Neural cell (in vitro differentiated cells): ENCODE measurements around the gene KLF9. TPM values are rescaled to one million over a fixed set of nuclear protein-coding genes. Genes with fewer than 3 reads are reported as not detected.
A peak's percentile ranks its signal among the peaks of the same experiment; 100 is the strongest.

Experiments
- H2AFZ ChIP-seq: fragments of 200-600, 300-800 bp; sonication (generic), shearing (Covaris generic); 2 replicates; pipeline ENCODE4 v1.6.0; 2014; ENCODE audit warnings: low read depth, mild to moderate bottlenecking, antibody characterized with exemption, low read length, moderate library complexity
- H3F3A ChIP-seq: fragments of 200-600 bp; shearing (Covaris generic); 2 replicates; pipeline ENCODE4 v1.6.1; 2016; ENCODE audit warnings: mild to moderate bottlenecking, moderate library complexity, mixed read lengths, antibody characterized with exemption, low read length; ENCODE audit not compliant: insufficient read depth, poor library complexity, severe bottlenecking
- H3K27ac ChIP-seq: fragments of 200-600, 300-800 bp; sonication (generic), shearing (Covaris generic); 2 replicates; pipeline ENCODE4 v1.5.1; 2014; ENCODE audit warnings: mild to moderate bottlenecking, low read length, moderate library complexity
- H3K27me3 ChIP-seq: fragments of 300-800, 200-600 bp; sonication (generic), shearing (Covaris generic); 2 replicates; pipeline ENCODE4 v1.6.0; 2014; ENCODE audit warnings: mild to moderate bottlenecking, low read depth, low read length, moderate library complexity; ENCODE audit not compliant: insufficient read depth
- H3K36me3 ChIP-seq: fragments of 300-800, 200-600 bp; sonication (generic), shearing (Covaris generic); 2 replicates; pipeline ENCODE4 v1.5.1; 2014; ENCODE audit warnings: mild to moderate bottlenecking, antibody characterized with exemption, low read length, moderate library complexity; ENCODE audit not compliant: insufficient read depth
- H3K4me2 ChIP-seq: fragments of 300-800, 200-600 bp; sonication (generic), shearing (Covaris generic); 2 replicates; pipeline ENCODE4 v1.6.0; 2014; ENCODE audit warnings: mild to moderate bottlenecking, low read length
- H3K4me3 ChIP-seq: fragments of 300-800, 200-600 bp; sonication (generic), shearing (Covaris generic); 2 replicates; pipeline ENCODE4 v1.5.1; 2014; ENCODE audit warnings: mild to moderate bottlenecking, low read length, moderate library complexity
- H3K79me2 ChIP-seq: fragments of 200-600 bp; shearing (Covaris generic); replicated peaks from 2 replicates; pipeline ENCODE4 v1.6.0; 2014; ENCODE audit warnings: mild to moderate bottlenecking, low read length, moderate library complexity; ENCODE audit not compliant: insufficient read depth
- H3K9ac ChIP-seq: fragments of 300-800, 200-600 bp; sonication (generic), shearing (Covaris generic); 2 replicates; pipeline ENCODE4 v1.6.1; 2016; ENCODE audit warnings: mild to moderate bottlenecking, low read length, mixed read lengths
- H3K9me2 ChIP-seq: fragments of 200-600 bp; shearing (Covaris generic); 2 replicates; pipeline ENCODE4 v1.6.1; 2016; ENCODE audit warnings: mild to moderate bottlenecking, low read length, mixed read lengths; ENCODE audit not compliant: insufficient read depth
- H3K9me3 ChIP-seq: fragments of 200-600, 300-800 bp; sonication (generic), shearing (Covaris generic); 2 replicates; pipeline ENCODE4 v1.6.1; 2016; ENCODE audit warnings: mild to moderate bottlenecking, mixed run types, low read length, moderate library complexity, mixed read lengths
- H4K20me1 ChIP-seq: fragments of 200-600 bp; shearing (Covaris generic); 2 replicates; pipeline ENCODE4 v1.6.1; 2016; ENCODE audit warnings: mild to moderate bottlenecking, mixed run types; ENCODE audit not compliant: insufficient read depth
- EP300 ChIP-seq: fragments of 450-650 bp; conservative IDR thresholded peaks from 2 replicates; pipeline ENCODE4 v1.6.1; 2014; ENCODE audit warnings: antibody characterized with exemption, mild to moderate bottlenecking, moderate library complexity; ENCODE audit not compliant: poor library complexity, severe bottlenecking
- EZH2 ChIP-seq: fragments of 200-600, 300-800 bp; shearing (Covaris generic), sonication (generic); IDR thresholded peaks from 2 replicates; pipeline ENCODE4 v1.6.1; 2014; ENCODE audit warnings: antibody characterized with exemption, low read length, borderline replicate concordance, mild to moderate bottlenecking; ENCODE audit not compliant: insufficient read depth, poor library complexity, severe bottlenecking
- MXI1 ChIP-seq: fragments of 450-650 bp; conservative IDR thresholded peaks from 2 replicates; pipeline ENCODE4 v1.6.1; 2014; ENCODE audit warnings: antibody characterized with exemption, mild to moderate bottlenecking; ENCODE audit not compliant: poor library complexity, severe bottlenecking
- POLR2AphosphoS5 ChIP-seq: IDR thresholded peaks from 2 replicates; pipeline ENCODE4 v1.6.1; 2012
- RAD21 ChIP-seq: fragments of 450-650 bp; conservative IDR thresholded peaks from 2 replicates; pipeline ENCODE4 v1.6.1; 2014; ENCODE audit warnings: antibody characterized with exemption, mild to moderate bottlenecking, moderate library complexity
- SMC3 ChIP-seq: fragments of 450-650 bp; conservative IDR thresholded peaks from 2 replicates; pipeline ENCODE4 v1.6.1; 2014; ENCODE audit warnings: antibody characterized with exemption, mild to moderate bottlenecking, moderate library complexity; ENCODE audit not compliant: poor library complexity
- TAF1 ChIP-seq: IDR thresholded peaks from 2 replicates; pipeline ENCODE4 v1.6.1; 2012; ENCODE audit warnings: low read depth
- polyA minus RNA-seq: library from RNA; depleted of rRNA, polyadenylated mRNA; stranded (reverse); fragments of >200 nt; gene quantifications from 2 replicates; pipeline ENCODE4 v1.2.3, GENCODE V29; 2014
- polyA plus RNA-seq: library from polyadenylated mRNA; depleted of rRNA; stranded (reverse); fragments of >200 nt; gene quantifications from 2 replicates; pipeline ENCODE4 v1.2.3, GENCODE V29; 2014
- TF ChIP-seq, protein P1 (sequence below): IDR thresholded peaks from 2 replicates; pipeline ENCODE4 v1.6.1; 2012; ENCODE audit warnings: borderline replicate concordance
- TF ChIP-seq, protein P2 (sequence below): fragments of 450-650 bp; IDR thresholded peaks from 2 replicates; pipeline ENCODE4 v1.5.1; 2014; ENCODE audit warnings: antibody characterized with exemption, mild to moderate bottlenecking, moderate library complexity; ENCODE audit not compliant: poor library complexity, severe bottlenecking

Gene KLF9
- polyA plus RNA-seq, result 0.11 and 0.60 TPM in 2 replicates
- 0.12 TPM in 1 of 2 replicates, not detected in the other for polyA minus RNA-seq

DNA sequence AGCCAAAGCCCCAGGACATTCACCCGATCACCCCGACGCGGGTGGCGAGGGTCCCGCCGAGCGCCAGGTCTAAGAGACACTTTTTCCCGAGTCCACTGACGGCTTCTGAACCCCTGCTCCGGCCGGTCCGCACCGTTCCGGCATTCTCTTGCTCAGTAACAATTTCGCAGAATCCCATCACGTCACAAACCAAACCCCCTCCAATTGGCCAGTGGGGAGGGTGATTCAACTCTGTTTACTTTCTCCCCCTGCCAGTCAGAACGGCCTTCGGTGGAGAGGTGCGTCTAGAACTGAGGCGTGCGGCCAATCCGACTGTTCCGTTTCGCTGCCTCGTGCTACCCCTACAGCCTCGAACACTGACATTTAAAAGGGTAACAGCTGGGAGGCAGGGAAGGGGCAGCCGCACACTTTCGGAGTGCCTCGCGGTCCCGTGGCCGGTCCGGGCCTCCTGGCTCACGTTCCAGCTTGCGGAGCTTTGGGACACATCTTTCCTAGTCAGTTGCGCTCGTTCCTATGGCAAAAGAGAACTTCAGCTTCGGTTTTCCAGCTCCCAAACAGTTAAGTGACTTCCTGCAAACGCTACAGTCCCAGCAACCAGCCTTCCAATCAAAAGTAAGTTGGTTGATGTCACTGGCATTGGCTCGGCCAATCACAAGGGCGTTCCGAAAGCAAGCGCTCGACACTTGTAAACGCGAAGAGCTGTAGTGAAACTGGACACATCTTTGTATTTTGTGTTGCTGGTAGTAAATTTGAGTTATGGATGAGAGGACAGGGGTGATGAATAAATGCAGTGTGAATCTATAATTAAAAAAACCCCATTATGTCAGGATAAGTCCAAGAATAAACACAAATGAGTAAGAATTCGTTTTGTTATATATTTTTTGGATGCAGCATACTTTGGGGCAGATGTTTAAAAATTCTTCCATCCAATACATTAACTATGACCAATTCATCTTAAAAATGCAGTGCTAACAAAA is at the start of gene KLF9:
TSS of gene KLF9 (minus strand) at position 859 of the 977 bp plus-strand sequence. CDS start 1,294 bp downstream, outside the sequence.
- no peak within 1 kb of the TSS for H3K9ac ChIP-seq
- no peak within 1 kb of the TSS for H3K27ac ChIP-seq
- H3K27me3 ChIP-seq, result peaks cover 91% of the 10 kb centered on the region
- no peaks in the 10 kb centered on the region for H3F3A ChIP-seq
- no peaks in the 10 kb centered on the region for H3K36me3 ChIP-seq
- no peaks in the 10 kb centered on the region for H3K9me3 ChIP-seq
- peak within 1 kb of the TSS; percentile 61 for H3K4me3 ChIP-seq
- H3K9me2 ChIP-seq, result no peaks in the 10 kb centered on the region
- H4K20me1 ChIP-seq, result no peaks in the 10 kb centered on the region
- TF ChIP-seq POLR2AphosphoS5, result peak; percentile 37
- peak; percentile 89 for TF ChIP-seq EZH2
- TF ChIP-seq MXI1, result peak; percentile 34
- TF ChIP-seq, protein P1, sequence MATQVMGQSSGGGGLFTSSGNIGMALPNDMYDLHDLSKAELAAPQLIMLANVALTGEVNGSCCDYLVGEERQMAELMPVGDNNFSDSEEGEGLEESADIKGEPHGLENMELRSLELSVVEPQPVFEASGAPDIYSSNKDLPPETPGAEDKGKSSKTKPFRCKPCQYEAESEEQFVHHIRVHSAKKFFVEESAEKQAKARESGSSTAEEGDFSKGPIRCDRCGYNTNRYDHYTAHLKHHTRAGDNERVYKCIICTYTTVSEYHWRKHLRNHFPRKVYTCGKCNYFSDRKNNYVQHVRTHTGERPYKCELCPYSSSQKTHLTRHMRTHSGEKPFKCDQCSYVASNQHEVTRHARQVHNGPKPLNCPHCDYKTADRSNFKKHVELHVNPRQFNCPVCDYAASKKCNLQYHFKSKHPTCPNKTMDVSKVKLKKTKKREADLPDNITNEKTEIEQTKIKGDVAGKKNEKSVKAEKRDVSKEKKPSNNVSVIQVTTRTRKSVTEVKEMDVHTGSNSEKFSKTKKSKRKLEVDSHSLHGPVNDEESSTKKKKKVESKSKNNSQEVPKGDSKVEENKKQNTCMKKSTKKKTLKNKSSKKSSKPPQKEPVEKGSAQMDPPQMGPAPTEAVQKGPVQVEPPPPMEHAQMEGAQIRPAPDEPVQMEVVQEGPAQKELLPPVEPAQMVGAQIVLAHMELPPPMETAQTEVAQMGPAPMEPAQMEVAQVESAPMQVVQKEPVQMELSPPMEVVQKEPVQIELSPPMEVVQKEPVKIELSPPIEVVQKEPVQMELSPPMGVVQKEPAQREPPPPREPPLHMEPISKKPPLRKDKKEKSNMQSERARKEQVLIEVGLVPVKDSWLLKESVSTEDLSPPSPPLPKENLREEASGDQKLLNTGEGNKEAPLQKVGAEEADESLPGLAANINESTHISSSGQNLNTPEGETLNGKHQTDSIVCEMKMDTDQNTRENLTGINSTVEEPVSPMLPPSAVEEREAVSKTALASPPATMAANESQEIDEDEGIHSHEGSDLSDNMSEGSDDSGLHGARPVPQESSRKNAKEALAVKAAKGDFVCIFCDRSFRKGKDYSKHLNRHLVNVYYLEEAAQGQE, result no peak
- H3K79me2 ChIP-seq, result no peaks in the 10 kb centered on the region
- H3K4me2 ChIP-seq, result peak within 1 kb of the TSS; percentile 26
- H2AFZ ChIP-seq, result no peak within 1 kb of the TSS

DNA sequence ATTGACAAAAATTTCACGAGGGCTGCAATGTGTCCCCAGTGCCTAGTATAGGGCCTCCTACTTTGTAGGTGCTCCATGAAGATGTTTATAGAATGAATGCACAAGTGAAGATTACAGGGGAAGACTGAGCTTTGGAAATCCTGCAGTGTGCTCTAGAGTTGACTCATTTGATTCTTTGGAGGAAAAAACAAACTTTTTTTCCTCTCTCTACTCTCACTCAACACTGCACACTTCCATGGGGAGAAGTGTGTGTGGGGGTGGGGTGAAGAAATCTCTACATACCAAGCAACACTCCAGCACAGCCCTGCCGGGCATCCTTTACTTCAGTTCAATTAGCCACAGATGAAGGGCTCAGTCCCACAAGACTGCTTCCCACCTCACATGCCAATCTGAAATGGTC is 49.4 kb upstream of the KLF9 start:
- TF ChIP-seq, protein P1, result no peak
- TF ChIP-seq, protein P2, sequence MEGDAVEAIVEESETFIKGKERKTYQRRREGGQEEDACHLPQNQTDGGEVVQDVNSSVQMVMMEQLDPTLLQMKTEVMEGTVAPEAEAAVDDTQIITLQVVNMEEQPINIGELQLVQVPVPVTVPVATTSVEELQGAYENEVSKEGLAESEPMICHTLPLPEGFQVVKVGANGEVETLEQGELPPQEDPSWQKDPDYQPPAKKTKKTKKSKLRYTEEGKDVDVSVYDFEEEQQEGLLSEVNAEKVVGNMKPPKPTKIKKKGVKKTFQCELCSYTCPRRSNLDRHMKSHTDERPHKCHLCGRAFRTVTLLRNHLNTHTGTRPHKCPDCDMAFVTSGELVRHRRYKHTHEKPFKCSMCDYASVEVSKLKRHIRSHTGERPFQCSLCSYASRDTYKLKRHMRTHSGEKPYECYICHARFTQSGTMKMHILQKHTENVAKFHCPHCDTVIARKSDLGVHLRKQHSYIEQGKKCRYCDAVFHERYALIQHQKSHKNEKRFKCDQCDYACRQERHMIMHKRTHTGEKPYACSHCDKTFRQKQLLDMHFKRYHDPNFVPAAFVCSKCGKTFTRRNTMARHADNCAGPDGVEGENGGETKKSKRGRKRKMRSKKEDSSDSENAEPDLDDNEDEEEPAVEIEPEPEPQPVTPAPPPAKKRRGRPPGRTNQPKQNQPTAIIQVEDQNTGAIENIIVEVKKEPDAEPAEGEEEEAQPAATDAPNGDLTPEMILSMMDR, result no peak
- TF ChIP-seq SMC3, result no peak
- no peak for TF ChIP-seq MXI1
- no peak for TF ChIP-seq RAD21
- no peak for TF ChIP-seq POLR2AphosphoS5
- TF ChIP-seq EP300, result no peak
- no peak for TF ChIP-seq TAF1
- no peak for TF ChIP-seq EZH2
- Histone ChIP-seq H3K9me3 (no peaks in the 10 kb centered on the region), H3F3A (no peaks in the 10 kb centered on the region), H3K9me2 (no peaks in the 10 kb centered on the region), H2AFZ (no peak overlapping the region), H4K20me1 (no peaks in the 10 kb centered on the region), H3K9ac (no peak overlapping the region), H3K4me3 (no peak overlapping the region), H3K79me2 (no peaks in the 10 kb centered on the region), H3K27me3 (no peaks in the 10 kb centered on the region), H3K4me2 (no peak overlapping the region), H3K27ac (no peak overlapping the region), H3K36me3 (no peaks in the 10 kb centered on the region)
